Measurements from ENCODE around the gene SLC52A1. TPM values are rescaled to one million over a fixed set of nuclear protein-coding genes. Genes with fewer than 3 reads are reported as not detected.

Gene SLC52A1
- total and polyA plus RNA-seq, 2 of the 13 experiments (the other 11 are each of a cell fraction or from before 2014, with no cell fraction given): 0.03 to 0.13 TPM

- DNase-seq (ENCODE audit: low spot score): no peak
- Histone ChIP-seq H3K4me1 (ENCODE audit: insufficient read depth, low read length) (peaks cover 13% of the 10 kb centered on the region), H4K20me1 (ENCODE audit: insufficient read depth, low read length) (no peaks in the 10 kb centered on the region), H3K36me3 (replicated peaks in 1 of 2; ENCODE audit: control insufficient read depth in 1 of 2, insufficient read depth in 2 of 2, low read length in 2 of 2) (peaks cover 21 to 71% of the 10 kb centered on the region in 2 experiments), H3K27ac (ENCODE audit: extremely low read length, insufficient read depth, low read length) (no peak overlapping the region), H3K9me3 (ENCODE audit: low read length) (no peaks in the 10 kb centered on the region), H3K27me3 (ENCODE audit: control insufficient read depth in 1 of 2, insufficient read depth in 2 of 2, low read length in 2 of 2) (no peaks in the 10 kb centered on the region; a peak in 1 of 5 replicates), H3K79me2 (ENCODE audit: insufficient read depth, low read length) (peaks cover 24% of the 10 kb centered on the region), H2AFZ (ENCODE audit: low read length) (no peak overlapping the region), H3K4me2 (ENCODE audit: low read depth, low read length) (no peak overlapping the region), H3K4me3 (replicated peaks in 1 of 3; ENCODE audit: insufficient read depth in 1 of 3, low read depth in 2 of 3, low read length in 3 of 3) (no peak overlapping the region), H3K9ac (ENCODE audit: insufficient read depth, low read depth, low read length) (no peak overlapping the region)
- WGBS (ENCODE audit: low lambda C conversion rate): 95% methylated on average over 18 of the region's 18 CpGs
- no peak for FAIRE-seq
- ATAC-seq: no peak
- BruUV-seq (replicated peaks): no TSS peak
- intact Hi-C loops (cut with micrococcal nuclease; ENCODE audit: unreplicated experiment) (no loop called here), in situ Hi-C loops (cut with HindIII; ENCODE audit: extremely low pct_ligation_motif_present, low pct_unique_long_range_greater_than_20kb) (no loop called here)
- TF ChIP-seq ETV5 (CRISPR knock-in tag; IDR thresholded peaks at IDR 0.05; ENCODE audit: borderline replicate concordance) (no peak), USF2 (IDR thresholded peaks at IDR 0.05; ENCODE audit: low read depth, low read length) (no peak), USF2 (CRISPR knock-in tag; IDR thresholded peaks at IDR 0.05; ENCODE audit: borderline replicate concordance) (no peak), RXRA (CRISPR knock-in tag; IDR thresholded peaks at IDR 0.05) (no peak), ATF1 (CRISPR knock-in tag; IDR thresholded peaks at IDR 0.05) (no peak), HOXA9 (CRISPR knock-in tag; IDR thresholded peaks at IDR 0.05; ENCODE audit: borderline replicate concordance) (no peak), MTERF4 (CRISPR knock-in tag; IDR thresholded peaks at IDR 0.05) (no peak), FOXC1 (CRISPR knock-in tag; IDR thresholded peaks at IDR 0.05; ENCODE audit: borderline replicate concordance) (no peak), ZNF33B (CRISPR knock-in tag; IDR thresholded peaks at IDR 0.05) (no peak), ZNF777 (CRISPR knock-in tag; IDR thresholded peaks at IDR 0.05) (no peak), ZNF775 (CRISPR knock-in tag; IDR thresholded peaks at IDR 0.05; ENCODE audit: borderline replicate concordance) (no peak), TSC22D2 (CRISPR knock-in tag; IDR thresholded peaks at IDR 0.05; ENCODE audit: borderline replicate concordance) (no peak), GFI1 (CRISPR knock-in tag; IDR thresholded peaks at IDR 0.05; ENCODE audit: borderline replicate concordance) (no peak), ZNF761 (CRISPR knock-in tag; conservative IDR thresholded peaks at IDR 0.05) (no peak), ZSCAN22 (CRISPR knock-in tag; IDR thresholded peaks at IDR 0.05) (no peak), SNAPC2 (CRISPR knock-in tag; IDR thresholded peaks at IDR 0.05) (no peak), SMARCC2 (IDR thresholded peaks at IDR 0.05) (no peak), MATR3 (CRISPR knock-in tag; IDR thresholded peaks at IDR 0.05) (no peak), CBX2 (IDR thresholded peaks at IDR 0.05; ENCODE audit: low read depth, low read length) (no peak), CBX2 (CRISPR knock-in tag; IDR thresholded peaks at IDR 0.05; ENCODE audit: low read depth) (no peak), ZNF230 (CRISPR knock-in tag; IDR thresholded peaks at IDR 0.05) (no peak)
- POLR2A ChIA-PET: no interaction called here
- CTCF ChIA-PET (ENCODE audit: low intra/inter-chr PET ratio, low total read pairs): no interaction called here
Measured at GRCh38 chr17:5003214-5003867, 31.9 kb downstream of the SLC52A1 start.

Measured in HepG2 (cell line).